ENCODE results near the gene RPL31. TPM values are rescaled to one million over a fixed set of nuclear protein-coding genes. Genes with fewer than 3 reads are reported as not detected.

Gene RPL31
- total RNA-seq, 1 donor from 2014 or later: 1,437 TPM

DNA sequence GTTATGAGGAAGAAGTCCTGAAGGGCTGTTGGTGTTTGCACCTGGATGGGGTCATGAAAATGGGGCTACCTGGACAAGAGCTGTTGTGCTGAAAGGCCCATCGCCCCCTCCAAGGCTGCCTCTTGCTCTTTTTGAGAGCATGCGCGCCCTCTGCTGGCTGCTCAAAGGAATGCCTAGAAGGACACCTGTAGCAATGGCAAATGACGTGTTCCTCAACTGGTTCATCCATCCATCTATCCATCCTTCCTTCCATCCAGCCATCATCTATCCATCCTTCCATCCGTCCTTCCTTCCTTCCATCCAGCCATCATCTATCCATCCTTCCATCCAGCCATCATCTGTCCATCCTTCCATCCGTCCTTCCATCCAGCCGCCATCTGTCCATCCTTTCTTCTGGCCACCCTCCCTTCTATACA lies 17.2 kb upstream of the RPL31 start:
- H3K4me3 ChIP-seq (ENCODE audit: low read depth, low read length): no peak overlapping the region
- TF ChIP-seq, protein P1, sequence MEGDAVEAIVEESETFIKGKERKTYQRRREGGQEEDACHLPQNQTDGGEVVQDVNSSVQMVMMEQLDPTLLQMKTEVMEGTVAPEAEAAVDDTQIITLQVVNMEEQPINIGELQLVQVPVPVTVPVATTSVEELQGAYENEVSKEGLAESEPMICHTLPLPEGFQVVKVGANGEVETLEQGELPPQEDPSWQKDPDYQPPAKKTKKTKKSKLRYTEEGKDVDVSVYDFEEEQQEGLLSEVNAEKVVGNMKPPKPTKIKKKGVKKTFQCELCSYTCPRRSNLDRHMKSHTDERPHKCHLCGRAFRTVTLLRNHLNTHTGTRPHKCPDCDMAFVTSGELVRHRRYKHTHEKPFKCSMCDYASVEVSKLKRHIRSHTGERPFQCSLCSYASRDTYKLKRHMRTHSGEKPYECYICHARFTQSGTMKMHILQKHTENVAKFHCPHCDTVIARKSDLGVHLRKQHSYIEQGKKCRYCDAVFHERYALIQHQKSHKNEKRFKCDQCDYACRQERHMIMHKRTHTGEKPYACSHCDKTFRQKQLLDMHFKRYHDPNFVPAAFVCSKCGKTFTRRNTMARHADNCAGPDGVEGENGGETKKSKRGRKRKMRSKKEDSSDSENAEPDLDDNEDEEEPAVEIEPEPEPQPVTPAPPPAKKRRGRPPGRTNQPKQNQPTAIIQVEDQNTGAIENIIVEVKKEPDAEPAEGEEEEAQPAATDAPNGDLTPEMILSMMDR (conservative IDR thresholded peaks at IDR 0.05; ENCODE audit: low read depth, low read length): peak; percentile 83
- DNase-seq (ENCODE audit: low read depth): no peak

DNA sequence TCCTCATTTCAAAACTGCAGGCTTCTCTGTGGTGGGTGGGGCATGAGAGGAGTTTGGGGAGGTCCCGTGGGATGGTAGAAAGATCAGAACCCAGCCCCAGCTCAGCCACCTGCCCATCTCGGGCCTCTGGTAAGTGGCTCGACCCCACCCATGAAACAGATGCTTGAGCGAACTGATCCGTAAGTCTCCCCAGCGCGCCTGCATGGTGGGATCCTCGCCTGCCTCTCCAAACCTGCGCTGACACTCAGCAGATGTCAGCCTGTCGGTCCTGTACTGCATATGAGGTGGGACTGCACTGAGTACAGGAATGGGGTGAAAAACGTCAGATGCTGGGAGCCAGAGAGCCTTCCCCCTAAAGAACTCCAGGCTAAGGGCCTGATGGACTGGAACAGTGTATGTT lies 15.9 kb upstream of the RPL31 start:
- DNase-seq (ENCODE audit: low read depth): no peak
- H3K4me3 ChIP-seq (ENCODE audit: low read depth, low read length): no peak overlapping the region
- TF ChIP-seq, protein P1 (conservative IDR thresholded peaks at IDR 0.05; ENCODE audit: low read depth, low read length): no peak

DNA sequence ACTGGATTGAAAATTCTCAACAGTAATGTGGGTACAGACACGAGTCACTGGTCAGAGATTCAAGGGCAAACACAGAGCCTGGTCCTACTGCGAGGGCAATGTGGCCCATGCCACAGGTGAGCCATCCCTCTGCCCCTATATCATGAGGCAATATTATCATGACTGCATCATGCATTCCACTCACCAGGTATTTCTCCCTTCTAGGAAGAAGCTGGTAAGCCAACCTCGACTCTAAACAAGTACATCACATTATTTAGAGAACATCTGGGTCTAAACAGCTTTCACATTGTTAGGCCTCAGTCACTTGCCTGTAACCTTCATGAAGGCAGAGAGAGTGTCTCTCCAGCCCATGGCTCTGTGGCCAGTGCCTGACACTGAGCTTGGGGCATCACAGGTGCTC lies 14.6 kb upstream of the RPL31 start:
- DNase-seq (ENCODE audit: low read depth): no peak
- TF ChIP-seq, protein P1 (conservative IDR thresholded peaks at IDR 0.05; ENCODE audit: low read depth, low read length): no peak
- H3K4me3 ChIP-seq (ENCODE audit: low read depth, low read length): no peak overlapping the region

DNA sequence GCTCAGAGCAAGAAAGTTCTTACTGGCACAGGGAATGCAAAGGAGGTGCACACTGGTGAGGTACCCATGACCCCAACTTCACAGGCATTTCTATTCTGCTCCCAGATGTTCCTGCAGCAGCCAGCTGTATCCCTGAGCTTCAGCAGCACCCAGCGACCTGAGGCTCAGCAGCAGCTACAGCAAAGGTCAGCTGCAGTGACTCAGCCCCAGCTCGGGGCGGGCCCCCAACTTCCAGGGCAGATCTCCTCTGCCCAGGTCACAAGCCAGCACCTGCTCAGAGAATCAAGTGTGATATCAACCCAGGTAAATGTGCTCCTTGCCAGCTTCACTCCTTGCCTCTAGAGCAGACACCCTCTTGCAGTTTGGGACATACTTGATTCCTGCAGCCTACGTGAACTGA lies 14.1 kb upstream of the RPL31 start:
- TF ChIP-seq, protein P1 (conservative IDR thresholded peaks at IDR 0.05; ENCODE audit: low read depth, low read length): no peak
- no peak overlapping the region for H3K4me3 ChIP-seq (ENCODE audit: low read depth, low read length)
- DNase-seq (ENCODE audit: low read depth): no peak

DNA sequence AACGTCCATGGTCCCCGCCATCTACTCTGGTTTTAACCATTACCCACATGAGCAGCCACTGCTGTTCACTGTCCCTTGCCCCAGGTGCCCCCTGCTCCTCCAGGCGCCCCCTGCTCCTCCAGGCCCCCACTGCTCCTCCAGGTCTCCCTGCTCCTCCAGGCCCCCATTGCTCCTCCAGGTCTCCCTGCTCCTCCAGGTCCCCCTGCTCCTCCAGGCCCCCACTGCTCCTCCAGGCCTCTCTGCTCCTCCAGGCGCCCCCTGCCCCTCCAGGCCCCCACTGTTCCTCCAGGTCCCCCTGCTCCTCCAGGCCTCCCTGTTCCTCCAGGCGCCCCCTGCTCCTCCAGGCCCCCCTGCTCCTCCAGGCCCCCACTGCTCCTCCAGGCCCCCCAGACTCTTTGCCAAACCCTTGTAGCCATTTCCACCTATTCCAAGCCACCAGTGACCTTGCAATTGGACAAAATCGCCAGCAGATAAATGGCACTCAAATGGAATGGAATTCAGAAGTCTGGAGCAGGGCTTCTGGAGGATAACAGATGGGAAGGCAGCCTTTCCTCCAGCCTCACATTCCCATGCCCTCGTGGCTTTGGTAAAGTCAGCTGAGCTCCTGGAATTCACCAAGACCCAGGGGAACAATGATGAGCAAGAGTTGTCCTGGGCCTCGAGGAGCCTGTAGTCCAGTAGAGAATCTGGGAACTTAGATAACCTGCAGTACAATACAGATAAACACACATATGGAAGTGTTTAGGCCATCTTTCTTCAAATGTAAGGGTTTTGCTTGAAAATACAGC lies 13.3 kb upstream of the RPL31 start:
- no peak overlapping the region for H3K4me3 ChIP-seq (ENCODE audit: low read depth, low read length)
- no peak for DNase-seq (ENCODE audit: low read depth)
- TF ChIP-seq, protein P1 (conservative IDR thresholded peaks at IDR 0.05; ENCODE audit: low read depth, low read length): no peak

DNA sequence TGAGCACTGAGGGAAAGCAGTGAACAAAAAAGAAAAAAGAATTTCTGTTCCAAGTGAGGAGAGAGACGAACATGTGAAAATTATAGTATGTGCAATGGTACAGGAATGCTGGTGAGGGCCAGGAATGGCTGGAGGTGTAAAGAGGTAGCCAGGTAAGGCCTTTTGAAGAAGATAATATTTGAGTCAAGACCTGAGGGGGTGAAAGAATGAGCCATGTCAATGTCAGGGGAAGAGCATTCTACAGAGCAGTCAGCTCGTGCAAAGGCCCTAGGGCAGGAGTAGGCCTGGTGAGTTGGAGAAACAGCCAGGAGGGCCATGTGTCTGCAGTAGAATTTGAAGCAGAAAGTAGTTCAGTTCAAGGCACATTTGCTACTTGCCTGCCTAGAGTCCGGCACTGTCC lies 12.4 kb upstream of the RPL31 start:
- no peak overlapping the region for H3K4me3 ChIP-seq (ENCODE audit: low read depth, low read length)

More for the DNA sequence above, 12.4 kb upstream of the RPL31 start:
- no peak for DNase-seq (ENCODE audit: low read depth)
- TF ChIP-seq, protein P1 (conservative IDR thresholded peaks at IDR 0.05; ENCODE audit: low read depth, low read length): no peak

Measured in epithelial cell of proximal tubule (primary cell).